ENCODE measurements around the gene GADD45A.

Gene GADD45A

DNA sequence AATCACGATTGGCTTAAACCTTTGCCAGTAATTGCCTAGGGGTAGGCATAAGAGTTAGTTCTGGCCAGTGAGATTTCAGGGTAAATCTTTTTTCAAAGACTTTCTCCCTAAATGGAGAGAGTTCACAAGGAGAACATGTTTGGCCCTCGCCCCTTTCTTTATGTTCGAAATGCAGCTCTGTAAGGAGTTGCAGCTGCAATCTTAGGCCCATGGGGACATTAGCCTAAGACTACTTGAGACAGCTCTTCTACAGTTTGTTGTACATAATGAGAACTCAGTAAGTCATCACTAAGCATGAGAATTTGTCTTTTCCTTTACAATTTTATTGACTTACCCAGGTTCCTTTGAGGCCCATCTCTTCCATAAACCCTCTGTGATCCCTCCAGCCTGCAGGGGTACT, 40.4 kb upstream of the GADD45A start:
- no peak for TF ChIP-seq SIN3A (IDR thresholded peaks at IDR 0.05; ENCODE audit: borderline replicate concordance, insufficient read depth, low read length)
- TF ChIP-seq FOXP2 (optimal IDR thresholded peaks at IDR 0.05; ENCODE audit: borderline replicate concordance, extremely low read depth, extremely low read length, insufficient read depth): no peak
- TF ChIP-seq POLR2AphosphoS5 (IDR thresholded peaks at IDR 0.05; ENCODE audit: low read depth, low read length): no peak
- TF ChIP-seq TAF1 (IDR thresholded peaks at IDR 0.05; ENCODE audit: borderline replicate concordance, insufficient read depth, low read length): no peak
- TF ChIP-seq, protein P1, sequence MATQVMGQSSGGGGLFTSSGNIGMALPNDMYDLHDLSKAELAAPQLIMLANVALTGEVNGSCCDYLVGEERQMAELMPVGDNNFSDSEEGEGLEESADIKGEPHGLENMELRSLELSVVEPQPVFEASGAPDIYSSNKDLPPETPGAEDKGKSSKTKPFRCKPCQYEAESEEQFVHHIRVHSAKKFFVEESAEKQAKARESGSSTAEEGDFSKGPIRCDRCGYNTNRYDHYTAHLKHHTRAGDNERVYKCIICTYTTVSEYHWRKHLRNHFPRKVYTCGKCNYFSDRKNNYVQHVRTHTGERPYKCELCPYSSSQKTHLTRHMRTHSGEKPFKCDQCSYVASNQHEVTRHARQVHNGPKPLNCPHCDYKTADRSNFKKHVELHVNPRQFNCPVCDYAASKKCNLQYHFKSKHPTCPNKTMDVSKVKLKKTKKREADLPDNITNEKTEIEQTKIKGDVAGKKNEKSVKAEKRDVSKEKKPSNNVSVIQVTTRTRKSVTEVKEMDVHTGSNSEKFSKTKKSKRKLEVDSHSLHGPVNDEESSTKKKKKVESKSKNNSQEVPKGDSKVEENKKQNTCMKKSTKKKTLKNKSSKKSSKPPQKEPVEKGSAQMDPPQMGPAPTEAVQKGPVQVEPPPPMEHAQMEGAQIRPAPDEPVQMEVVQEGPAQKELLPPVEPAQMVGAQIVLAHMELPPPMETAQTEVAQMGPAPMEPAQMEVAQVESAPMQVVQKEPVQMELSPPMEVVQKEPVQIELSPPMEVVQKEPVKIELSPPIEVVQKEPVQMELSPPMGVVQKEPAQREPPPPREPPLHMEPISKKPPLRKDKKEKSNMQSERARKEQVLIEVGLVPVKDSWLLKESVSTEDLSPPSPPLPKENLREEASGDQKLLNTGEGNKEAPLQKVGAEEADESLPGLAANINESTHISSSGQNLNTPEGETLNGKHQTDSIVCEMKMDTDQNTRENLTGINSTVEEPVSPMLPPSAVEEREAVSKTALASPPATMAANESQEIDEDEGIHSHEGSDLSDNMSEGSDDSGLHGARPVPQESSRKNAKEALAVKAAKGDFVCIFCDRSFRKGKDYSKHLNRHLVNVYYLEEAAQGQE (IDR thresholded peaks at IDR 0.05; ENCODE audit: insufficient read depth in 1 of 2, low read depth in 2 of 2, low read length in 2 of 2): no peak

DNA sequence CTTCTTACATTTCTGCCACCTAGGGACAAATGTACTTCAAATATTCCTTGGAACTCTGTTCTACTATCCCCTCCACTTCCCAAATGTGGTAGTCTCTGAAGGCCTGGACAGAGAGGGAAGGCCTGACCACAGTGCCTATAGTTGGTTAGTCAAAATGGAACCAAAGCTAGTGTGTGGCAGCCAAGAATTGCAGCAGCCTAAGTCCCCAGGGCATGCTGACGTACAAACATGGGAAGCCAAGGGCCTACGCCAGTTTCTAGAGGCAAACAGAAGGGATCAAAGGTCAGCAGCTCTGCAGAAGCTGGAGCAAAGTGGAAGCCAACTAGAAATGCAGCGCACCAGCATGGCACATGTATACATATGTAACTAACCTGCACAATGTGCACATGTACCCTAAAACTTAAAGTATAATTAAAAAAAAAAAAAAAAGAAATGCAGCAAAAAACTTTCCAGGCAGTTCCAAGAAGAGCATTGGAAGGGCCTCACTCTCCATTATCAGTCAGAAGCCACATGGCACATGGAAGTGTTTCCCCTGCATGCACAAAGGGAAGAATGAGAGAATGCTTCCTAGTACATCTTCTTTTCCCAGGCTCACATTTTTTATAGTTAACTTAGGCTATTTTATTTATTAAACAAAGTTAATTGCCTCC, 39.4 kb upstream of the GADD45A start:
- TF ChIP-seq FOXP2 (optimal IDR thresholded peaks at IDR 0.05; ENCODE audit: borderline replicate concordance, extremely low read depth, extremely low read length, insufficient read depth) (no peak), POLR2AphosphoS5 (IDR thresholded peaks at IDR 0.05; ENCODE audit: low read depth, low read length) (no peak), SIN3A (IDR thresholded peaks at IDR 0.05; ENCODE audit: borderline replicate concordance, insufficient read depth, low read length) (no peak), TAF1 (IDR thresholded peaks at IDR 0.05; ENCODE audit: borderline replicate concordance, insufficient read depth, low read length) (no peak)
- TF ChIP-seq, protein P1 (IDR thresholded peaks at IDR 0.05; ENCODE audit: insufficient read depth in 1 of 2, low read depth in 2 of 2, low read length in 2 of 2): no peak

DNA sequence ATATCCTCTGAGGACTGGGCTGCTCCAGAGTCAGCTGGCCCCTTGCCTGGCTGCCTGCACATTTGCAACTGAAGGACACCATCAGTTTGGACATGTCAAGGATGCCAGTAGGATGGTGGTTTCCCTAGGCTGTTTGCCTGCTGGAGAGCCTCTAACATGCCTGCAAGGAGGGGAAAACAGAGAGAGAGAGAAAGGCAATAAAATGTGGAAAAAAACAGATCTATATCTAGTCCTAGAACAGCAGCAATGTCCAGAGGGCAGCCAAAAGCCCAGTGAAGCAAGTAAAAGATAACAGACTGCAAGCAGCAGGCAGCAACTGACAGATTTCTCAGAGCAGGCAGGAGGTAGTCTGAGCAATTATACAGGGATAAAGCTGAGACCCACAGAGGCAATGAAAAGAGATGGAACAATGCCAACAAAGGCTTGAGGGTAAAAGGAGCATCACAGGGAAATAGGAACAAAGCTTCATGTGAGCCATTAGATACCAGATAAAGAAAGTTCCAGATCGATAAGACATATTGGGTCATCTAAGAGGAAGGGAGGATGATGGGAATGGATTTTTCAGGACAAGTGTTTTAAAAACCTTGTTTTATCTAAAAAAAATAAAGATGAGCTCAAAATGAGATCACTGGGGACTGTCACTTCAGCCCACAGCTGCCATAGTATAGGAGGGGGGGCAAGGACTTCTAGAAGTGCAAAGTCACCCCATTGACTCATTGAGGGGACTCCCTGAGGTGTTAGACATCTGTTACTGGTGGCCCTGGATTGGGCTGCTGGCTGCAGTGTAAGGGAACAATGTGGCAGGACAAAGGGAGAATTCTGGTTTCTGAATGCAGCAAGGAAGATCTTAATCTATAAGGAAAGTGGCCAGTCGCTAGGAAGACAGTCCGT, 38.6 kb upstream of the GADD45A start:
- TF ChIP-seq, protein P1 (IDR thresholded peaks at IDR 0.05; ENCODE audit: insufficient read depth in 1 of 2, low read depth in 2 of 2, low read length in 2 of 2): no peak
- TF ChIP-seq POLR2AphosphoS5 (IDR thresholded peaks at IDR 0.05; ENCODE audit: low read depth, low read length) (no peak), SIN3A (IDR thresholded peaks at IDR 0.05; ENCODE audit: borderline replicate concordance, insufficient read depth, low read length) (no peak), FOXP2 (optimal IDR thresholded peaks at IDR 0.05; ENCODE audit: borderline replicate concordance, extremely low read depth, extremely low read length, insufficient read depth) (no peak), TAF1 (IDR thresholded peaks at IDR 0.05; ENCODE audit: borderline replicate concordance, insufficient read depth, low read length) (no peak; the same call in 1 of the 2 replicates)

DNA sequence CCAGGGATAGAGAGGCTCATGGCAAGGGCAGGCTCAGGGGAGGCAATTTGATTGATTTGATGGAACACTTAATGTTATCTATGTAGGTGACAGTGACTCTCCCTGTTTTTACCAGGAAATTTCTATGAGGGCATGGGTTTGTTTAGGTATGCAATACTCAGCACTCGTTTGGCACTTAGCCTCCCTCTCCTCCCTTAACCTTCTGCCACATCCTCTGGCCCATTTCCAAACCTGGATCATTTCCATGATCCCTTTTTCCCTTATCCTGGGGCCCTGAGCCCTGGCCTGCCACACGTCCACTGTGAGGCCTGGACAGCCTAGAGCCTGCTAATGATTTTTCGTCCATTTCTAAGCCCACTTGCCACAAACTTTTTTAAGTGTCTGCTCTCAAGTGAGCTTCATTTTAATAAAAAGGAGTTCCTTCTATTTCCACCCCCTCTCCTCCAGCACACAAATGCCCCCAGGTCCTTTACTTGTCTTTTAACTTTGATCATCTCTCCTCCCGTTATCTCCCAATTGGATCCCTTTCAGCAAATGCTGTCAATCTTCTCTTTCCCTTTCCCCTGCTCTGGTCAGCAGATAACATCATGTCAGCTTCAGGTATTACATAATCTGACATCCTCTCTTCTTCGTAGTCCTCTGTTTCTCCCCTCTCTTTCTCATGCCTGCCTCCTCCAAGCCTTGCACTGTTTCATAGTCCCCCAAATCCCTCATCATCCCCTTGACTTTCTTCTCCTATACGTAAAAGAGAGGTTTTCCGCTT, 37.8 kb upstream of the GADD45A start:
- TF ChIP-seq, protein P1 (IDR thresholded peaks at IDR 0.05; ENCODE audit: insufficient read depth in 1 of 2, low read depth in 2 of 2, low read length in 2 of 2): no peak
- TF ChIP-seq FOXP2 (optimal IDR thresholded peaks at IDR 0.05; ENCODE audit: borderline replicate concordance, extremely low read depth, extremely low read length, insufficient read depth): no peak
- TF ChIP-seq POLR2AphosphoS5 (IDR thresholded peaks at IDR 0.05; ENCODE audit: low read depth, low read length): no peak
- TF ChIP-seq TAF1 (IDR thresholded peaks at IDR 0.05; ENCODE audit: borderline replicate concordance, insufficient read depth, low read length): no peak
- no peak for TF ChIP-seq SIN3A (IDR thresholded peaks at IDR 0.05; ENCODE audit: borderline replicate concordance, insufficient read depth, low read length)

Measured in PFSK-1 (cell line).